GM12878 (cell line): Measurements from ENCODE around the gene C2. TPM values are rescaled to one million over a fixed set of nuclear protein-coding genes. Genes with fewer than 3 reads are reported as not detected.

ENCODE experiments used
- ASH2L ChIP-seq: fragments of 300-600, 200-600 bp; sonication (generic); IDR thresholded peaks from 2 replicates; pipeline ENCODE4 v1.6.1; 2017; ENCODE audit warnings: low read depth, mild to moderate bottlenecking, borderline replicate concordance
- CREM ChIP-seq: IDR thresholded peaks from 2 replicates; pipeline ENCODE4 v1.6.1; 2014; ENCODE audit warnings: antibody characterized with exemption, low read depth
- E2F8 ChIP-seq: fragments of 450-650 bp; IDR thresholded peaks from 2 replicates; pipeline ENCODE4 v1.6.1; 2018; ENCODE audit warnings: mild to moderate bottlenecking, low read depth, moderate library complexity; ENCODE audit not compliant: partially characterized antibody
- ELK1 ChIP-seq: IDR thresholded peaks from 2 replicates; pipeline ENCODE4 v1.6.1; 2012; ENCODE audit warnings: low read depth, low read length, improper control_type of control experiment
- FOS ChIP-seq: IDR thresholded peaks from 3 replicates; pipeline ENCODE4 v1.6.1; 2011; ENCODE audit warnings: borderline replicate concordance; ENCODE audit not compliant: insufficient read length; ENCODE audit errors: extremely low read depth
- FOXK2 ChIP-seq: fragments of 450-650 bp; IDR thresholded peaks from 2 replicates; pipeline ENCODE4 v1.6.1; 2017; ENCODE audit warnings: mild to moderate bottlenecking, moderate library complexity
- GATAD2B ChIP-seq: fragments of 450-650 bp; conservative IDR thresholded peaks from 2 replicates; pipeline ENCODE4 v1.6.1; 2017; ENCODE audit warnings: low read depth, mild to moderate bottlenecking, moderate library complexity
- HDGF ChIP-seq: fragments of 450-650 bp; IDR thresholded peaks from 2 replicates; pipeline ENCODE4 v1.6.1; 2016; ENCODE audit warnings: antibody characterized with exemption
- KDM1A ChIP-seq: fragments of 200-600 bp; sonication (generic); IDR thresholded peaks from 2 replicates; pipeline ENCODE4 v1.6.1; 2016; ENCODE audit warnings: borderline replicate concordance
- KLF5 ChIP-seq: fragments of 450-650 bp; IDR thresholded peaks from 2 replicates; pipeline ENCODE4 v1.6.1; 2014; ENCODE audit warnings: mild to moderate bottlenecking; ENCODE audit not compliant: partially characterized antibody
- LARP7 ChIP-seq: fragments of 450-650 bp; IDR thresholded peaks from 2 replicates; pipeline ENCODE4 v1.6.1; 2017; ENCODE audit warnings: mild to moderate bottlenecking
- NFYB ChIP-seq: IDR thresholded peaks from 2 replicates; pipeline ENCODE4 v1.6.1; 2011; ENCODE audit warnings: low read depth, mild to moderate bottlenecking, low read length, improper control_type of control experiment, moderate library complexity; ENCODE audit not compliant: insufficient read depth
- PML ChIP-seq: IDR thresholded peaks from 2 replicates; pipeline ENCODE4 v1.6.1; 2012; ENCODE audit warnings: low read length, inconsistent platforms
- REST ChIP-seq: IDR thresholded peaks from 2 replicates; pipeline ENCODE4 v1.6.1; 2012; ENCODE audit warnings: mild to moderate bottlenecking, low read depth, low read length
- SMAD5 ChIP-seq: IDR thresholded peaks from 2 replicates; pipeline ENCODE4 v1.6.1; 2016; ENCODE audit warnings: antibody characterized with exemption, low read depth
- YY1 ChIP-seq: IDR thresholded peaks from 2 replicates; pipeline ENCODE4 v1.6.1; 2011; ENCODE audit warnings: low read depth, mild to moderate bottlenecking, low read length
- ZNF24 ChIP-seq: fragments of 450-650 bp; IDR thresholded peaks from 2 replicates; pipeline ENCODE4 v1.6.1; 2017; ENCODE audit warnings: antibody characterized with exemption, mild to moderate bottlenecking
- ZNF687 ChIP-seq: fragments of 450-650 bp; IDR thresholded peaks from 2 replicates; pipeline ENCODE4 v1.6.1; 2017; ENCODE audit warnings: mild to moderate bottlenecking, moderate library complexity
- polyA plus RNA-seq, 11 experiments: library from polyadenylated mRNA; depleted of rRNA in 4 of 11; unstranded in 6 of 11; stranded (reverse) in 5 of 11; fragments of >200 nt; fragmentation: Nextera tagmentation in 4 of 11; fragmentation: Illumina TruSeq in 1 of 11; extraction: Ambion mirVana in 4 of 11; extraction: Trizol in 1 of 11; gene quantifications; 1 replicate in 1 of 11; 2 replicates in 10 of 11; pipeline versions ENCODE4 v1.2.1 to v1.2.3, GENCODE V29; 2011 to 2016; ENCODE audit warnings: inconsistent platforms in 2 of 11, missing spikeins in 2 of 11, low read depth in 1 of 11
- total RNA-seq, 4 experiments: library from RNA; depleted of rRNA in 3 of 4; stranded (reverse); fragments of >200 nt in 3 of 4; fragmentation: Illumina TruSeq in 1 of 4; extraction: Trizol in 1 of 4; gene quantifications; 2 replicates each; pipeline versions ENCODE4 v1.2.1 to v1.2.3, GENCODE V29; 2013 to 2021

Gene C2
- total and polyA plus RNA-seq, 10 of the 15 experiments (the other 5 are each of a cell fraction or from before 2014, with no cell fraction given) = 0.06 to 0.97 (median 0.21) TPM; not detected in 5

- TF ChIP-seq ASH2L (0 out of 2 replicates have a peak, but pooled peaks have one; percentile 90), ZNF24 (0 out of 2 replicates have a peak, but pooled peaks have one; percentile 11), LARP7 (peak; percentile 89), YY1 (no peak; the same call in 1 of the 2 replicates), SMAD5 (no peak), ZNF687 (peak; percentile 77), CREM (peak; percentile 99), E2F8 (peak; percentile 92), KLF5 (peak; percentile 45), NFYB (peak; percentile 70; the same call in 1 of the 2 replicates), REST (no peak), FOS (no peak), KDM1A (no peak), ELK1 (peak; percentile 71), FOXK2 (peak; percentile 75), GATAD2B (peak; percentile 20; the same call in 1 of the 2 replicates), HDGF (peak; percentile 86; the same call in 1 of the 2 replicates), PML (no peak)
Measured at GRCh38 chr6:31971993-31972708, 44.6 kb downstream of the C2 start, which contains the start of gene DXO (continued).
